Measurements from ENCODE around the gene PACS1. TPM values are rescaled to one million over a fixed set of nuclear protein-coding genes. Genes with fewer than 3 reads are reported as not detected.

PACS1 gene
- total RNA-seq, 1 donor from 2014 or later, result 50.8 TPM

GRCh38 chr11:66192181-66192863, 122.2 kb downstream of the PACS1 start:
- Histone ChIP-seq H3K27me3 (ENCODE audit: low read depth) (no peaks in the 10 kb centered on the region), H3K4me1 (no peaks in the 10 kb centered on the region), H3K36me3 (peaks cover 30% of the 10 kb centered on the region), H3K27ac (peak overlapping the region; percentile 27), H3K9me3 (no peaks in the 10 kb centered on the region), H3K4me3 (no peak overlapping the region)
- DNase-seq (no peak), ATAC-seq (peak in 1 of 2 donors; percentile 30)
- TF ChIP-seq, protein P1, sequence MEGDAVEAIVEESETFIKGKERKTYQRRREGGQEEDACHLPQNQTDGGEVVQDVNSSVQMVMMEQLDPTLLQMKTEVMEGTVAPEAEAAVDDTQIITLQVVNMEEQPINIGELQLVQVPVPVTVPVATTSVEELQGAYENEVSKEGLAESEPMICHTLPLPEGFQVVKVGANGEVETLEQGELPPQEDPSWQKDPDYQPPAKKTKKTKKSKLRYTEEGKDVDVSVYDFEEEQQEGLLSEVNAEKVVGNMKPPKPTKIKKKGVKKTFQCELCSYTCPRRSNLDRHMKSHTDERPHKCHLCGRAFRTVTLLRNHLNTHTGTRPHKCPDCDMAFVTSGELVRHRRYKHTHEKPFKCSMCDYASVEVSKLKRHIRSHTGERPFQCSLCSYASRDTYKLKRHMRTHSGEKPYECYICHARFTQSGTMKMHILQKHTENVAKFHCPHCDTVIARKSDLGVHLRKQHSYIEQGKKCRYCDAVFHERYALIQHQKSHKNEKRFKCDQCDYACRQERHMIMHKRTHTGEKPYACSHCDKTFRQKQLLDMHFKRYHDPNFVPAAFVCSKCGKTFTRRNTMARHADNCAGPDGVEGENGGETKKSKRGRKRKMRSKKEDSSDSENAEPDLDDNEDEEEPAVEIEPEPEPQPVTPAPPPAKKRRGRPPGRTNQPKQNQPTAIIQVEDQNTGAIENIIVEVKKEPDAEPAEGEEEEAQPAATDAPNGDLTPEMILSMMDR (IDR thresholded peaks at IDR 0.05), result no peak
- intact Hi-C loops (cut with DNase I), result no loop called here

GRCh38 chr11:66194391-66194790, 124.3 kb downstream of the PACS1 start:
- no peak overlapping the region for H3K27ac ChIP-seq
- H3K4me3 ChIP-seq, result no peak overlapping the region
- intact Hi-C loops (cut with DNase I), result no loop called here
- no peaks in the 10 kb centered on the region for H3K4me1 ChIP-seq
- TF ChIP-seq, protein P1 (IDR thresholded peaks at IDR 0.05), result no peak
- H3K27me3 ChIP-seq (ENCODE audit: low read depth), result no peaks in the 10 kb centered on the region
- no peak for ATAC-seq
- DNase-seq, result no peak
- peaks cover 37% of the 10 kb centered on the region for H3K36me3 ChIP-seq
- no peaks in the 10 kb centered on the region for H3K9me3 ChIP-seq

DNA sequence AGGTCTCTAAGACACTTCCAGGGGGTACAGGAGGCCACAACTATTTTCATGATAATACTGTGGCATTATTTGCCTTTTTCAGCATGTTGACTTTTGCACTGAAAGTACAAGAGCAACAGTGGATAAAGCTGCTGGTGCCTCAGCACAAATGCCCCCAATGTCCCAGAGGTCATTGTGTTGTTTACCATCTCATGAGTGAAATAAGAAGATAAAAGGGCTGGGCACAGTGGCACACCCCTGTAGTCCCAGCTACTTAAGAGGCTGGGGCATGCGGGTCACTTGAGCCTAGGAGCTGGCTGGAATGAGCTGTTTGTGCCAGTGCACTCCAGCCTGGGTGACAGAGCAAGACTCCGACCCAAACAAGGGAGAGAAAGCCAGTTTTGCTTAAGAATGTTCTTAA, 125.8 kb downstream of the PACS1 start:
- intact Hi-C loops (cut with DNase I), result no loop called here
- no peak overlapping the region for H3K27ac ChIP-seq

DNA sequence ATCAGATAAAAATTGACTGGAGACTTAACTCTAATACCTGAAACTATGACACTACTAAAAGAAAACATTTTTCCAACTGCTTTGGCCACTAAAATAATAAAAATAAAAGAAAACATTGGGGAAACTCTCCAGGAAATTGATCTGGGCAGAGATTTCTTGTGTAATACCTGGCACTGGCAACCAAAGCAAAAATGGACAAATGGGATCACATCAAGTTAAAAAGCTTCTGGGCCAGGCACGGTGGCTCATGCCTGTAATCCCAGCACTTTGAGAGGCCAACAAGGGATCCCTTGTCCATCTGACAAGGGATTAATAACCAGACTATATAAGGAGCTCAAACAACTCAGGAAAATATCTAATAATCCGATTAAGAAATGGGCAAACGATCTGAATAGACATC, 133.8 kb downstream of the PACS1 start:
- no peak for DNase-seq
- Histone ChIP-seq H3K27me3 (ENCODE audit: low read depth) (no peaks in the 10 kb centered on the region), H3K4me3 (no peak overlapping the region), H3K36me3 (no peaks in the 10 kb centered on the region), H3K27ac (no peak overlapping the region), H3K4me1 (no peaks in the 10 kb centered on the region), H3K9me3 (peaks cover 8% of the 10 kb centered on the region)
- intact Hi-C loops (cut with DNase I), result no loop called here
- ATAC-seq, result no peak
- TF ChIP-seq, protein P1 (IDR thresholded peaks at IDR 0.05), result no peak

More for the DNA sequence above, 125.8 kb downstream of the PACS1 start:
- H3K9me3 ChIP-seq, result no peaks in the 10 kb centered on the region
- peaks cover 37% of the 10 kb centered on the region for H3K36me3 ChIP-seq
- H3K4me3 ChIP-seq, result no peak overlapping the region
- ATAC-seq (peak; percentile 76 to 77), DNase-seq (no peak)
- TF ChIP-seq, protein P1 (IDR thresholded peaks at IDR 0.05), result no peak
- no peaks in the 10 kb centered on the region for H3K4me1 ChIP-seq
- no peaks in the 10 kb centered on the region for H3K27me3 ChIP-seq (ENCODE audit: low read depth)

GRCh38 chr11:66204412-66204811, 134.3 kb downstream of the PACS1 start:
- no peaks in the 10 kb centered on the region for H3K27me3 ChIP-seq (ENCODE audit: low read depth)
- no peak overlapping the region for H3K27ac ChIP-seq
- DNase-seq (no peak), ATAC-seq (no peak)
- intact Hi-C loops (cut with DNase I), result no loop called here
- no peak overlapping the region for H3K4me3 ChIP-seq
- peaks cover 8% of the 10 kb centered on the region for H3K9me3 ChIP-seq
- H3K36me3 ChIP-seq, result no peaks in the 10 kb centered on the region
- no peaks in the 10 kb centered on the region for H3K4me1 ChIP-seq
- TF ChIP-seq, protein P1 (IDR thresholded peaks at IDR 0.05), result no peak
